ENCODE results near the gene AHSA1.
"Not testable (repeated sequence)": the region's sequence is repeated elsewhere in the genome, so short reads cannot be mapped to it uniquely, and the experiment has no call there.

The AHSA1 gene

DNA sequence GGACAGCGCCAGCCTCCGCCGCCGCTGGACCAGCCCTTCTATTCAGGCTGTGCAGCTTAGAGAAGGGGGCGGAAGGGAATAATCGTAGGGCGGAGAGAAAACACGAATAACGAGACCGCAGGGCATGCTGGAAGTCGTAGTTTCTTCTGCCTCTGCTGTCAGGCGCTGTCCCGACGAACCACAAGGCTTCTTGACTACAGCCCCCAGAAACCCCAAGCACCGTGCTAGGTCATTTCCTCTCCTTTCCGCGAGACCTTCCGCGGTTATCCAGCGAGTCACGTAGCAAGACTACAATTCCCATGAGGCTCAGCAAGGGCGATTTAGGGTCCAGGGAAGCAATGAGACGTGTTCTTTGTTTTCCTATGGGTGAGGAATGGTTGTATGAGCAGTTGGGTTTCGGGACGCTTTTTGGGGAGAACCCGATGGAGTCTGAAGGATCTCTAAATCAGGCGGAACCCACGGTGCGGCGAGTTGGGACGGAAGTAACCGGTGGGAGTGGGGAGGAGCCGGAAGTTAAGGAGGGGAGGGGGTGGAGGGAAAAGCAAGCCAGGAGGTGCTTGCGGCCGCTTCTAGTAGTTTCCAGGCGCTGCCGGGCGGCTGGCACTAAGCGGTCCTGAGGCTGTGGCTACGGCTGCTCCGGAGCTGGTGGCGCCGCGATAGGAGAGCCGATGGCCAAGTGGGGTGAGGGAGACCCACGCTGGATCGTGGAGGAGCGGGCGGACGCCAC, at the start of gene AHSA1, which contains the start of gene VIPAS39:
Gene AHSA1, plus strand, starts transcription at position 572 of the 727 bp plus-strand sequence. Its CDS starts 97 bp downstream, at position 669.
Gene VIPAS39, minus strand, starts transcription at position 80 of the 727 bp plus-strand sequence. CDS start 3,499 bp downstream, outside the sequence.
- TF ChIP-seq CTCF (IDR thresholded peaks at IDR 0.05; ENCODE audit: insufficient read depth, missing control alignments), result no peak
- peak; percentile 70 for FAIRE-seq
- peak; percentile 72 for DNase-seq (ENCODE audit: insufficient read length, low spot score)

DNA sequence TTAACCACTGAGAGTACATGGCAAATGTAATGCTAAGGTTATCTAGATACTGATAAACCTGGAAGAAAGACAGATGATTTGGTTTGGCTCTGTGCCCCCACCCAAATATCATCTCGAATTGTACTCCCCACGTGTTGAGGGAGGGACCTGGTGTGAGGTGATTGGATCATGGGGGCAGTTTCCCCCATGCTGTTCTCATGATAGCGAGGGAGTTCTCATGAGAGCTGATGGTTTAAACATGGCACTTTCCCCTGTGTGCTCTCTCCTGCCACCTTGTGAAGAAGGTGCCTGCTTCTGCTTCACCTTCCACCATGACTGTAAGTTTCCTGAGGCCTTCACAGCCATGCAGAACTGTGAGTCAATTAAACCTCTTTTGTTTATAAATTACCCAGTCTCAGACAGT, 48.8 kb upstream of the AHSA1 start:
- FAIRE-seq (no peak), DNase-seq (ENCODE audit: insufficient read length, low spot score) (no peak)
- TF ChIP-seq CTCF (IDR thresholded peaks at IDR 0.05; ENCODE audit: insufficient read depth, missing control alignments), result peak; percentile 45

DNA sequence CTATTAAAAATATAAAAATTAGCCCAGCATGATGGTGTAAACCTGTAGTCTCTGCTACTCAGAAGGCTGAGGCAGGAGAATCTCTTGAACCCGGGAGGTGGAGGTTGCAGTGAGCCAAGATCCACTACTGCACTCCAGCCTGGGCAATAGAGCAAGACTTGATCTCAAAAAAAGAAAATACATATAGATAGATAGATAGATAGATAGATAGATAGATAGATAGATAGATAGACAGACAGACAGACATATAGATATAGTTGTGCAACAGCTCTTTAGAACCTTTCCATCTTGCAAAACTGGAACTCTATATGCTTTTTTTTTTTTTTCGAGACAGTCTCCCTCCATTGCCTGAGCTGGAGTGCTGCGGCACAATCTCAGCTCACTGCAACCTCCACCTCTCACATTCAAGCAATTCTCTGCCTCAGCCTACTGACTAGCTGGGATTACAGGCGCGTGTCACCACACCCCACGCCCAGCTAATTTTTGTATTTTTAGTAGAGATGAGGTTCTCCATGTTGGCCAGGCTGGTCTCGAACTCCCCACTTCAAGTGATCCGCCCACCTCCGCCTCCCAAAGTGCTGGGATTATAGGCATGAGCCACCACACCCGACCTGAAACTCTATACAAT, 42.4 kb upstream of the AHSA1 start:
- FAIRE-seq; DNase-seq (ENCODE audit: insufficient read length, low spot score): not testable (repeated sequence)

DNA sequence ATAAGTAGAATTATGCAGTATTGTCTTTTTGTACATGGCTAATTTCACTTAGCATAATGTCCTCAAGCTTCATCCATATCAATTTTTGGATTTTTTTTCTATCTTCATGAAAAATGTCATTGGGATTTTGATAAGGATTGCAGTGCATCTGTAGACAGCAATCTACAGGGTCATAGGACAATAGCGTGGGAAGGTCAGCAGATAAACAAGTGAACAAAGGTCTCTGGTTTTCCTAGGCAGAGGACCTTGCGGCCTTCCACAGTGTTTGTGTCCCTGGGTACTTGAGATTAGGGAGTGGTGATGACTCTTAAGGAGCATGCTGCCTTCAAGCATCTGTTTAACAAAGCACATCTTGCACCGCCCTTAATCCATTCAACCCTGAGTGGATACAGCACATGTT, 41.8 kb upstream of the AHSA1 start:
- not testable (repeated sequence) for FAIRE-seq; DNase-seq (ENCODE audit: insufficient read length, low spot score)

GRCh38 chr14:77416836-77417235, 41.1 kb upstream of the AHSA1 start:
- no peak for FAIRE-seq
- no peak for DNase-seq (ENCODE audit: insufficient read length, low spot score)
- no peak for TF ChIP-seq CTCF (IDR thresholded peaks at IDR 0.05; ENCODE audit: insufficient read depth, missing control alignments)

- no peak for TF ChIP-seq CTCF (IDR thresholded peaks at IDR 0.05; ENCODE audit: insufficient read depth, missing control alignments)
- FAIRE-seq, result no peak
- no peak for DNase-seq (ENCODE audit: insufficient read length, low spot score)
Observed at GRCh38 chr14:77421201-77421600, 36.7 kb upstream of the AHSA1 start.

DNA sequence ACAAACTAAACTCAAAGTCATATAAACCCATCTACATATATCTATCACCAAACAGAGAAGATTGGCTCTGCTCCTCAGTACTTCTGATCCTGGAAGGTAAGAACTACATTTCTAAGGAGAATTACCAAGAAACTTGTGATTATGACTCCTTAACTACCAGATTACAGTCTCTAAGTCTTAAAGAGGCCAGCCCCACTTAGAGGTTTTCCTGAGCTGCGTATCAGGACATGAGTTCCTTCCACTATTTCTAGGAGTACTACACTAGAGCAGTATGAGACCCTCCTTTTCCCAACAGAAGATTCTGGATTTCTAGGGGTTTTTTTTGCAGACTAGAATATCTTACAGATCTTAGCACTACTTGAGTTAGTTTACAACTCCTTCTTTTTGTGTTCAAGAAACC, 34.5 kb upstream of the AHSA1 start, which contains the start of gene NOXRED1:
Gene NOXRED1, minus strand, starts transcription at position 101 of the 400 bp plus-strand sequence. CDS start 634 bp downstream, outside the sequence.
- TF ChIP-seq CTCF (IDR thresholded peaks at IDR 0.05; ENCODE audit: insufficient read depth, missing control alignments), result no peak
- FAIRE-seq, result no peak
- no peak for DNase-seq (ENCODE audit: insufficient read length, low spot score)

DNA sequence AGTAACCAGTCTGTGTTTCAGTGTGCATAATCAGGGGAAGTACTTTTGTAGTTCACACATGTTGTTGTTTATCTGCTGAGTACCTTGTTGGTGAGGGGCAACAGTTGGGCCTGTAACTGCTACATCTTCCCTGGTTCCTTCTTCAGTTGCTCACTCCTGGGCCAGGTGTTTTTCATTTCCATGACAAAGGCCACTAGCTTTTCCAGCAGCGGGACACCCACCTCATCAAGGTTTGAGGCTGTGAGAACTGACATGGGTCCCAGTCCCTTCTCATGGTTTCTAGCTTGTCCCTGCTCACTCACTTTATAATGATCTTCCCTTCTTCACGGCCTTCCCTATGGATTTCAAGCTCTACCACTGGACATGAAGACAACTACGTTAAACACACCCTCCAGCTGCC, 33.0 kb upstream of the AHSA1 start:
- no peak for FAIRE-seq
- no peak for DNase-seq (ENCODE audit: insufficient read length, low spot score)
- TF ChIP-seq CTCF (IDR thresholded peaks at IDR 0.05; ENCODE audit: insufficient read depth, missing control alignments), result no peak
